Thyroid gland (tissue), 4 donors: ENCODE measurements around the gene ZNF667.

Source experiments
- POLR2A ChIP-seq, 2 donors: fragments of 450-650 bp; IDR thresholded peaks; one replicate each; pipeline ENCODE4 v1.6.1; 2017; ENCODE audit warnings: antibody characterized with exemption in 2 of 2, mild to moderate bottlenecking in 2 of 2, moderate library complexity in 1 of 2
- TF ChIP-seq, protein P1 (sequence below), 6 experiments: fragments of 200-600 bp in 3 of 6; fragments of 450-650 bp in 3 of 6; sonication (generic) in 3 of 6; IDR thresholded peaks; one replicate each; pipeline ENCODE4 v1.5.1; 2016 to 2019; ENCODE audit warnings: antibody characterized with exemption in 6 of 6, mild to moderate bottlenecking in 2 of 6, inconsistent platforms in 1 of 6, moderate library complexity in 1 of 6

DNA sequence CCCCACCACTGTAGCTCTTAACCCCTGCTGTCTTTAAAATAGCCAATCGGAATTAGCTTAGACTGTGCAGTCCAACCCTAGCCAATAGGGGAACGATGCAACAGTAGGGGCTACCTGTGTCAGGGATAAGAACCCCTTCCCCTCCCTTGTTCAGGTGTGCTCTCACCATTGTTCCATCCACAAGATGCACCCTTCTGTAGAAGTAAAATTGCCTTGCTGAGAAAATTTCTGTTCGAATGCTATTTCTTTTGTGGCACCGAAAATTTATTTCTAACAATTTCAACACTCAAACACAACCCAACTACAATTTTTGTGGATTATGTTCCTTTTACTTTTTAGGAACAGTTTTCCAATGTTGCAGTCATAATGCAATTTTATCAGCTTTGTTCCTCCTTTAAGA, 76.7 kb downstream of the ZNF667 start:
- TF ChIP-seq, protein P1, sequence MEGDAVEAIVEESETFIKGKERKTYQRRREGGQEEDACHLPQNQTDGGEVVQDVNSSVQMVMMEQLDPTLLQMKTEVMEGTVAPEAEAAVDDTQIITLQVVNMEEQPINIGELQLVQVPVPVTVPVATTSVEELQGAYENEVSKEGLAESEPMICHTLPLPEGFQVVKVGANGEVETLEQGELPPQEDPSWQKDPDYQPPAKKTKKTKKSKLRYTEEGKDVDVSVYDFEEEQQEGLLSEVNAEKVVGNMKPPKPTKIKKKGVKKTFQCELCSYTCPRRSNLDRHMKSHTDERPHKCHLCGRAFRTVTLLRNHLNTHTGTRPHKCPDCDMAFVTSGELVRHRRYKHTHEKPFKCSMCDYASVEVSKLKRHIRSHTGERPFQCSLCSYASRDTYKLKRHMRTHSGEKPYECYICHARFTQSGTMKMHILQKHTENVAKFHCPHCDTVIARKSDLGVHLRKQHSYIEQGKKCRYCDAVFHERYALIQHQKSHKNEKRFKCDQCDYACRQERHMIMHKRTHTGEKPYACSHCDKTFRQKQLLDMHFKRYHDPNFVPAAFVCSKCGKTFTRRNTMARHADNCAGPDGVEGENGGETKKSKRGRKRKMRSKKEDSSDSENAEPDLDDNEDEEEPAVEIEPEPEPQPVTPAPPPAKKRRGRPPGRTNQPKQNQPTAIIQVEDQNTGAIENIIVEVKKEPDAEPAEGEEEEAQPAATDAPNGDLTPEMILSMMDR (IDR thresholded peaks at IDR 0.05) = no peak
- no peak for TF ChIP-seq POLR2A (IDR thresholded peaks at IDR 0.05)
